HG03196 (cell line): ENCODE data around the gene B3GAT1.

Experiments used
- ATAC-seq: cut with Tn5 transposase; IDR thresholded peaks from one replicate; pipeline ENCODE4 v1.9.1; 2021; ENCODE audit not compliant: unreplicated experiment

The B3GAT1 gene

GRCh38 chr11:134442246-134442645 is 30.2 kb upstream of the B3GAT1 start:
- ATAC-seq: no peak

DNA sequence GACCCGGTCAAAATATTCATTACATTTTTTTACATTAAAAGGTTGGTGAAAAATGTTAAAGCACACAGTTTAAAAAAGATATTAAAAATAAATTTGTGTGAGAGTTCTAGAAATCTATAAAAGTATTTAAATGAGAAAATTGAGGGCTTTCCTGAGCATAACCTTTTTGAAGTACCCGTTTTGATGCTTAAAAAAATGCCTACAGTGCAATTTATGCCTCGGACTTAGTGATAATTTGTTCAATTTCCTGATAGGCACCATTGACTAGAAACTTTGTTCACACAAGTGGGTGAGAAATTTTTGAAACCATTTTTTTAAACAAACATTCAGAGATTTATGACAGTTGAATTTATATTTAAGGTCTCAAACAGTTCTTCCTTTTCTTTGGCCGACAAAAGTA is 29.7 kb upstream of the B3GAT1 start:
- no peak for ATAC-seq

DNA sequence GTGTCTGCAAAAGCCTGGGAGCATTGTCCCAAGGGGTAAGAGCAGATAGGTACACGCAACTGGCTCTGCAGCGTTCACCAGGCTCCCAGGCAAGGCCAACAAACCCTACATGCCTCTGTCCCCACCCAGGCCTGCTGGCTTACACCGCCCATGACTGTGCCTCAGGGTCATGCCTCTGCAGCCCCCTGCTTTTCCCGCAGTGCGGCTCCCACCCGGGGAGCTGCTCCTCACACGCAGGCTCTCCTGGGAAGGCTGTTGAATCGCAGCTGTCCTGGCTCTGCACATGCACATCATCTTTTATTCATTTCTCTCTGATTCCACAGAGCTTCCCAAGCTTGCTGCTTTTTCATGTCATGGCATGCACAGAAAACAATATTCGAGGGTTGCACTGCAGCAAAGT is 29.2 kb upstream of the B3GAT1 start:
- no peak for ATAC-seq

DNA sequence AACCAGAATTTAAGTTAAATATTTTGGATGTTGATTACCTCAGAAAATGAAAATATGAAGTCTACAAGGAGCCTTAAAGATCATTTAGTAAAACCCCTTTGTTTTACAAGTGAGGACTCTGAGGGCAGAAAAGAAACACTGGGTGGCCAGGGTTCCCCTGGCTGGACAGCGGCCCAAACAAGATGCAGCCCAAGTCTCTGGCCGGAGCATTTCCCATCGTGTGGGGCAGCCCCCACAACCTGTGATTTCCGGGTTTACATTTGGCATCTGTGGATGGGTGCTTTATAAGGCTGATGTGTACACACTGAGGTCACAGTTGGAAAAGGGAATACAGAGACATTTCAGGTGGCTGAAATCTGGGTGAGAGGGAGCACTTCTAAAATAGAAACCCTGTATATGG is 28.8 kb upstream of the B3GAT1 start:
- no peak for ATAC-seq

GRCh38 chr11:134438542-134439537 is 26.8 kb upstream of the B3GAT1 start:
- ATAC-seq: no peak

DNA sequence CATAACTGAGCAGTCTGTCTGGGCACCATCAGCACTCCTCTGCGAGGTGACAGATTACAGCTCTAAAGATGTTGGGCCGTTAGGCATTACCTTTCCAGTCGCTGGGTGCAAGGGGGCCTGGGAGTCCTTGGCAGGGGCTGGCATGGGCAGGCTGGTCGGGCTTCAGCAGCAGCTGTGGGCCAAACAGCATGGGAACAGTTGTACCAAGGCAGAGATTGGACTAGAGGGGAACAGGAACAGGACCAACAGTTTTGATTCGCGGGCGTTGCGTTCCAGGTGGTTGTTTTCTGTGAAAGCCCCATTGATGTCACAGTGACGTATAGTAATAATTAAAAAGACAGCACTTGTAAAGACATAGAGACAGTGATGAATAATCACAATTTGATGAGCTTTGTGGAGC is 25.8 kb upstream of the B3GAT1 start:
- ATAC-seq: no peak

DNA sequence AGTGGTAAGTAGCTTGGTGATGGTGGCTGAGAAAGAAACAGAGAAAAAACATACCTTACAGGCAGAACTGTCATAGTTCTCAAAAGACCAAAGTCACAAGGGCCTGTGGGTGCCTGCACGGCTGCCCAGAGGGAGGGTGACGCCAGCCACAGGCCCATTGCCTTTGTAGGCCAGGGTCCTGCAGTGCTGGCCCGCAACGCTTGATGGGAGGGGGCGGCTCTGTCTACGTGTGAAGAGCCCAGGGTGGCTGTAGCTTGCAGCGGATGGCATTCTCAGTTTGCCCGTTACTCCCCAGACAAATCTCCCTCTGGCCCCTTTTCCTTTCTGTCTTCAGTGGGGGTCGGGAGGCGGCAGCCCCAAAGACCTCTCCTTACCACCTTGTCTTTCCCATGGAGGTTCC is 24.7 kb upstream of the B3GAT1 start:
- no peak for ATAC-seq

- no peak for ATAC-seq
These were observed 21.8 kb upstream of the B3GAT1 start for GRCh38 chr11:134433806-134434205.

- ATAC-seq: no peak
These were observed 21.2 kb upstream of the B3GAT1 start for GRCh38 chr11:134433251-134433650.

GRCh38 chr11:134432776-134433175 is 20.7 kb upstream of the B3GAT1 start:
- no peak for ATAC-seq

DNA sequence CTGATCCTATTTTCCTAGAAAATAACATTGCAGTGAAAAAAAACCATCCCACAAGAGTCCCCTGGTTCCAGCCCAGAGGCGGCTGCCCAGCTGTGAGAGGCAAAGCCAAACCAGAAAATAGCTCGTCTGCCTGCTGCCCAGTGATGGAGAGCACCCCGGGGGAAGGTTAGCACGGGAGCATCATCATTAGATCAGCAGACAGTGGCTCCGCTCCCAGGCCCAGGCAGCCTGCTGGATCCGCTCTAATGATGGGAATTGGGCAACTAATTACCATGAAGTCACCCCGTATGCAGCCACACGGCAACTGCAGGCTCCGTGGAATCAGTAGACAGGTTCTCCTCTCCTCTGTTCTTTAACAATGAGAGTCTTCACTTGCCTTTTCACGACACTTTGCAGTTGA is 17.1 kb upstream of the B3GAT1 start:
- no peak for ATAC-seq

DNA sequence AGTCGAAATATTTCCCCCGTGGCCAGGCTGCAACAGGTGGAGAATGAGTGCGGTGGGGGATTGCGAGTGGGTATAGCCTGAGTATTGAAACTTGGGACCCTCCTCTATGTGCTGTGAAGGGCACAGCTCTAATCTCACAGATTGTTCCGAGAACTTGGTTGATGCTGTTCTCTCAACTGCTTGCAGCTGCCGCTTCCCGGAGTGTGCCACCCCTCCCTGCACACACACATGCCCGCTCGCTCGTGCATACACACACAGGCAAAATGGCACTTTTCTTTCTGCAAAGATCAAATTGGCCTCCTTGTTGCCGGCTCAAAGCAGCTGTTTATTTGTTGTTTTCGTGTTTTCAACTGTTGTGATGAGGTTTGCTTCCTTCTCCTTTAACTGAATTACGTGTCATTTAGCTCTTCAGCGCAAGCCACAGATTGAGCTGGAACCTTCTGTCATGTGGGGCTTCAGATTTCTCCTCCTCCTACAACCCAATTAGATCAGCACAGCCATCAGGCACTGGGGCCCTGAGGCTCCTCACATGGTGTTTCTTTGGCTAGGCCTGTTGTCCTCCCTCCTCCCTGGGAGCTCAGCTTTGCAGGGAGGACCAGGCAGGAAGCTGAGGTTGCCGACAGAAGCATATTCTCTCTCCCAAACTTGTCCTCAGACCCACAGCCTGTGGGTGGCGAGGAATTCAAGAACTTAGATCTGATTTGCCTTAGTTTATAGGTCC is 13.9 kb upstream of the B3GAT1 start:
- ATAC-seq: no peak

- no peak for ATAC-seq
These were observed 13.4 kb upstream of the B3GAT1 start for GRCh38 chr11:134425413-134425812.

- no peak for ATAC-seq
These were observed 11.1 kb upstream of the B3GAT1 start for GRCh38 chr11:134423106-134423505.

DNA sequence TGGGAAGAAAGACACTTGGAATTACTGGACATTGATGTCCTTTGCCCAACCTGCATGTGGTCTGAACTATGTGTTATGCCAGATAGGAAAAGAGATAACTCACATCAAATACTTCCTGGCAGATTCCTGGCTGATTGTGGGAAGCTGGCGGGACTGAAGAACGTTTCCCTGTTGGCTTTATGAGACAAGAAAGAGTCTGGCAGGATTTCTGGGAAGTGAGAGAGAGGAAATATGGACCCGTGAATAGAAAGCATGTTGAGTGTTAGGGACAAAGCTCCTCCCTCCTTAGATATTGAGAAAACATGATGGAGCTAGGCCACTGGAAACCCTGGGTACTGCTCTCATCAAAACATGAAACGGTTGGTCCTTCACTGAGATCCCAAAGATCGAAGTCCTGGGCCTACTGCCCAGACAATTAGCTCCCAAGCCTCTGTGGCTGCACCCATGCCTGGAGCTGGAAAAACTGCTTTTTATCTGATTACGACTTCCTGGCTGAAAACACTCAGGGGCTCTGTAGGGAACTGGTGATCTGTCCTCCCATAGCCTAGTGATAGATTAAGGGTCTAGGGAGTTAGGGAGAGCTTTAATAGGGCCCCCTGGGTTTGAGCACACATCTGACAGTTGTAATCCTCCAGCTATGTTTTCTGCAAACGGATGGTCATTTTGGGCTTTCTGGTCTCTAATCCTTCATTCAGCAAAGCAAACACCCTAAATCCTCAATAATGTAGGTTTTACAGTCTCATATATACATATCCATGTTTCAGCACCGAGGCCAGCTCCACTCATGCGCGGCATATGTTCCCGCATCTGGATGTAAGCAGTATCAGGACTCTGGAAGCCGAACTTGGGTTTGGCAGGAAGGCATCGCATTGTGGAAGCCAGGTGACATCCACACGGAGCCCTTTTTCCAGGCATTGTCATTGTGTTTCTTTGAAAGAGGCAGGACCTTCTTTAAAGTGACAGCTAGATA is 6.1 kb upstream of the B3GAT1 start:
- ATAC-seq: no peak

DNA sequence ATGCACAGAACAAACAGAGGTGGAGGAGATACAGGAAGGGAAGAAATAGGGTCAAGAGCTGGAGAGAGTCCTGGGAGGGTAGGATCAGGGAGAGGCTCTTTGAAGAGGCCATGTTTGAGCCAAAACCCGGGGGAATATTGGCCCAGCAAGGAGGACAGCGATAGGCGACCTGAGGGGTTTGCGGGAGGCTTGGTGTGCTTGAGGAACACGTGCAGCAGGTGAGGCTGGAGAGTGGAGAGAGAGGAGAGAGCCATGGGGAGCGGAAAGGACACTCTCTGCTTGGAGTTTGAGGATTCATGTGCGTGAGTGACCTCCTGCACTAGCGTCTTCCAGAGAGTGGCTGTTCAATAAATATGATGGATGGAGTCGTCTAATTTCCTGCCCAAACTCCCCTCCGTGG is 4.7 kb upstream of the B3GAT1 start:
- ATAC-seq: no peak

DNA sequence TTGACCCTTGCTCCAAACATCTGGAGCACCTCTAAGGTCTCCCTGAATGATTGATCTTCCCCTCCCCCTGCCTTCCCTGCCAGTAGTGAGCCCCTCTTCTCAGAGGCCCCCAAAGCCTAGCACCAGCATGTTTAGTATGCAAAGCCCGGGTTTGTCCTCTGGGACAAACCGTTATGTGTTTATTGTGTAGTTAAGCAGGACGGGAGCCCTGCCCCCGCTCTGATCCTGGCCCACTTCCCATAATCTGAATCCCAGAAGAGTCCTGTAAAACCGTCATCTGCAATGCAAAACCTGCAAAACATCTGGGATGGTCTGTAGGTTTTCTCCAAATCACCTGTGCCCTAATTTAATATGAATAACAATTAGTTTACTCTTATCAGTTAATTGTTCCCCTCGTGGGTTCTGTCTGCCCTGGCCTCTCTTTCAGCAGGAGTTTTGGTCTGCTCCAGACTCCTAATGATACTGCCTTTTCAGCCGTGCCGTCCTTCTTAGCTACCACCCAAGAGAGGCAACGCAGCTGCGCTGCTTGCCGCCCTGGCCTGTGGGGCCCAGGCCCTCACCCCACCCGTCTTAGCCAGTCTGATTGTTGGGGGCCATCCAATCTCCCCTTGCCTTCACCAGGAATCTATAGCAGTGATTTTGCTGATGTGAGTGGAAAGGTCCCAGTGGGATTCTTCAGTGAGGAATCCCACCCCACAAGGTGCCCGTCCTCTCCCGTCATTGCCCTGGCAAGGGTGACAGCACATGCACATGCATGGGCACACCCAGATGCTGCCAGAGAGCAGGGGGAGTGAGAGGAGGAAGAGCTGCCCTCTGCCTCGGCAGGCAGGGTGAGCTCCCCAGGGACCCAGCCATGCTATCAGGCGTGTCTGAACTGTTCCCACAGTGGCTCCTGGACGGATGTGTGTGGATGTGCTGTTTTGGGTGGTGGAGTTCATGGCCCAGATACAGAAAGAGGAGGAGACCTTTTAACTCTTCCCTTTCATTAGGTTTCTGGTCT is 3.0 kb upstream of the B3GAT1 start:
- ATAC-seq: no peak

DNA sequence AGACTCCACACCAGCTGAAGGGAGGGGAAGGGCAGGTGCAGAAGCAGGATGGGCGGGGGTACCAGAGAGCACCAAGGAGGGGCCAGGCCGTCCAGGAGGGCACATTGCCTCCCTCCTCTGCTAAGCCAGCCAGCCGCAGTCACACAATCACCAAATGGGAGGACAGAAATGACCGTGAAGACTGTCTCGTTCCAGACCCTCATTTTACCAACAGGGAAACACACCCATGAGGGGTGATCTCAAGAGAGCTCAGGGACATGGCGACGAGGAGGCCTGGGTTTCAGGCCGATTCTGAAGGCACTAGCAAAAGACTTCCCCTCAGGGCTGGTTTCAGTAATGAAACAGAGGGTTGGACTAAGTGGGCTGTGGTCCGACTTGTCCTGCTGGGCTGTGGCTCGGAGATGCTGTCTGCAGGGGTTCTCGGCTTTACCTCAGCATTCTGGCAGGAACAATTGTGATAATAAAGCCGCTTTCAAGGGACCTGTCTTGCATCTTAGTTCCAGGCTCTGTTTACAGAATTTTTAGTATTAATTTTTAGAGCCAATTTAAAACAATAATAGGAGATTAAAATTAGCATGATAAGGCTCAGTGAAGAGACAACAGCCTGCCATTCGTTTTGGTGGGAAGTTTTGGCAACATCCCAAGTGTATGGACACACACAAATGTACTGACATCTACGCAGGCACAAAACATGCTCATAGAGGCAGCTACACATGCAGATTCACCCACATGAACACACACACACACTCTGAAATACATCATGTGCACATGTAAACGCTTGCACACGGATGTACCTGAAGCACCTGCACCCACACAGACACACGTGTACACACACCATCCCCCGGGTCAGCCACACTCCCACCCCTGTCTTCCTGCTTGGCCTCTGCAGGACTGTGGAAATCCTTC is 2.0 kb upstream of the B3GAT1 start:
- ATAC-seq: no peak
